Stimulated activated CD4-positive, alpha-beta T cell treated with anti-CD3 and anti-CD28 coated beads, Interleukin-12 subunit alpha, Interleukin-12 subunit beta, amount 100 ng/mL, for 48 hours (primary cell): Measurements from ENCODE around the gene IL13RA2.

Source experiments
- DNase-seq, 3 donors: peaks; one replicate each; pipeline ENCODE4 v3.0.0-alpha.2; 2020; ENCODE audit warnings: low read depth in 2 of 3, low spot score in 1 of 3

IL13RA2 gene

GRCh38 chrX:114999906-115000305, 17.5 kb downstream of the IL13RA2 start:
- no peak for DNase-seq

GRCh38 chrX:114997779-114998178, 19.6 kb downstream of the IL13RA2 start:
- DNase-seq: no peak

- no peak for DNase-seq
These were observed 31.3 kb downstream of the IL13RA2 start for GRCh38 chrX:114985967-114986592.

- no peak for DNase-seq
These were observed 41.1 kb downstream of the IL13RA2 start for GRCh38 chrX:114976292-114976691.

GRCh38 chrX:114973013-114973412, 44.4 kb downstream of the IL13RA2 start:
- DNase-seq: no peak

- no peak for DNase-seq
These were observed 46.6 kb downstream of the IL13RA2 start for GRCh38 chrX:114970806-114971205.

GRCh38 chrX:114964374-114964773, 53.0 kb downstream of the IL13RA2 start:
- no peak for DNase-seq

GRCh38 chrX:114962209-114962608, 55.2 kb downstream of the IL13RA2 start:
- no peak for DNase-seq

- DNase-seq: no peak
These were observed 57.7 kb downstream of the IL13RA2 start for GRCh38 chrX:114959729-114960128.
